K562 treated with DMSO at 1 percent for 24 hours (cell line): ENCODE results near the gene DMRTA2. TPM values are rescaled to one million over a fixed set of nuclear protein-coding genes. Genes with fewer than 3 reads are reported as not detected.

Source experiments
- total RNA-seq: library from RNA; unstranded; fragments of 300-600 nt; gene quantifications from 2 replicates; pipeline ENCODE4 v1.2.3, GENCODE V29; 2022; ENCODE audit warnings: low read depth; ENCODE audit not compliant: insufficient read depth

Gene DMRTA2
- total RNA-seq = 0.08 TPM in 1 of 2 replicates, not detected in the other

DNA sequence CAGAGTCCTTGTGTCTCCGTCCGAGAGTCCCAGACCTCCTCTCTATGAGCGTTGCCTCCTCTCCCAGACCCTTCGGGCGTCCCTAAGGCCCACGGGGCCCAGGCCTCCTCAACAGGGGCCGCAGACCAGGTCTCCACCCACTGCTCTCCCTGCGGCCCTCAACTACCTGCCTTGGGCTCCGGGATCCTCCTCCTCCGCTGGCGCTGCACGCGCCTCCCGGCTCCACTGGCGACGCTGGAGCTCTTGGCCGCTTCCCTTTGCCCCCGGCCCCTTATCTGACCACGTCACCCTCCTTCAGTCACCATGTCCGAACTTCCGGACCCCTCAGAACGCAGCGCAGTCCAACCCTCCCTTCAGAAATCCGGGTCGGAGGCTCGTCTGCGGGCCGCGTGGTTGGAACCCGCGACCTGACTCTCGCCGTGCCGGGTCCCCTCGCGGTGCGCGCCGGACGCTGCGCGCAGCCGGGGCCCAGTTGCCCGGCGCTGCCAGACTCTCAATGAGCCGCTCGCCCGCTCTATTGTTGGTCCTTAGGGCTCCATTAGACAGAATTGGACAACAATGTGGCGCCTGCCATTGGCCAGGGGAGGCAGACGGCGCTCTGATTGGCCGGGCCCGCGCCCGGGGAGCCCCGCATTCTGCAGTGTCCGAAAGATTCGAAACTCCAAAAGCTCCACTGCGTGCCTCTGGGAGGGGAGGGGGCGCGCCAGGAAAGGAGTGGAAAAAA, at the start of gene DMRTA2:
Gene DMRTA2 (minus strand): TSS at position 498 of the 724 bp plus-strand sequence. CDS start 1,907 bp downstream, outside the sequence.

